GM18907 (cell line): ENCODE results near the gene EPHX1.

Experiments
- ATAC-seq: cut with Tn5 transposase; IDR thresholded peaks from one replicate; pipeline ENCODE4 v1.9.1; 2021; ENCODE audit warnings: mild to moderate bottlenecking, moderate library complexity; ENCODE audit not compliant: unreplicated experiment

EPHX1 gene

GRCh38 chr1:225840223-225840610 is 30.3 kb downstream of the EPHX1 start:
- no peak for ATAC-seq

- ATAC-seq = no peak
These were observed 30.8 kb downstream of the EPHX1 start for GRCh38 chr1:225840713-225841112.

GRCh38 chr1:225842074-225842473 is 32.1 kb downstream of the EPHX1 start:
- ATAC-seq = no peak

GRCh38 chr1:225842788-225843425 is 33.0 kb downstream of the EPHX1 start:
- no peak for ATAC-seq

- ATAC-seq = no peak
These were observed 33.5 kb downstream of the EPHX1 start for GRCh38 chr1:225843426-225843795.

GRCh38 chr1:225844236-225845061 is 34.5 kb downstream of the EPHX1 start:
- ATAC-seq = no peak

GRCh38 chr1:225845097-225845496 is 35.2 kb downstream of the EPHX1 start:
- ATAC-seq = no peak

GRCh38 chr1:225845571-225846259 is 35.8 kb downstream of the EPHX1 start:
- no peak for ATAC-seq

GRCh38 chr1:225846331-225847310 is 36.7 kb downstream of the EPHX1 start:
- ATAC-seq = no peak

- ATAC-seq = peak; percentile 8
These were observed 37.7 kb downstream of the EPHX1 start for GRCh38 chr1:225847610-225848009.

GRCh38 chr1:225848030-225848955 is 38.4 kb downstream of the EPHX1 start:
- peak; percentile 66 for ATAC-seq

- no peak for ATAC-seq
These were observed 40.0 kb downstream of the EPHX1 start for GRCh38 chr1:225849925-225850324.

- ATAC-seq = no peak
These were observed 40.4 kb downstream of the EPHX1 start for GRCh38 chr1:225850370-225850769.

GRCh38 chr1:225851805-225852204 is 41.9 kb downstream of the EPHX1 start:
- peak; percentile 59 for ATAC-seq

- ATAC-seq = no peak
These were observed 42.6 kb downstream of the EPHX1 start for GRCh38 chr1:225852413-225853124.

GRCh38 chr1:225853441-225853840 is 43.5 kb downstream of the EPHX1 start:
- no peak for ATAC-seq

- ATAC-seq = no peak
These were observed 45.8 kb downstream of the EPHX1 start for GRCh38 chr1:225855503-225856300.

- no peak for ATAC-seq
These were observed 47.3 kb downstream of the EPHX1 start for GRCh38 chr1:225857256-225857655.
